IPS DF 6.9 (cell line): ENCODE measurements around the gene PRR5L.

Experiments used
- DNase-seq: peaks from one replicate; pipeline ENCODE4 v3.0.0-alpha.2; 2013; ENCODE audit warnings: low read depth, low spot score
- H3K27ac ChIP-seq: one replicate; pipeline ENCODE4 v1.5.1; 2013; ENCODE audit warnings: low read length, control low read depth
- H3K27me3 ChIP-seq: 2 replicates; pipeline ENCODE4 v1.6.1; 2013; ENCODE audit warnings: mild to moderate bottlenecking, low read length; ENCODE audit not compliant: control insufficient read depth, insufficient read depth
- H3K36me3 ChIP-seq: 2 replicates; pipeline ENCODE4 v1.6.1; 2013; ENCODE audit warnings: low read length; ENCODE audit not compliant: control insufficient read depth, insufficient read depth
- H3K4me1 ChIP-seq: 2 replicates; pipeline ENCODE4 v1.6.1; 2013; ENCODE audit warnings: low read length; ENCODE audit not compliant: control insufficient read depth, insufficient read depth
- H3K4me3 ChIP-seq: 2 replicates; pipeline ENCODE4 v1.5.1; 2013; ENCODE audit warnings: mild to moderate bottlenecking, low read length
- H3K9me3 ChIP-seq: 2 replicates; pipeline ENCODE4 v1.6.1; 2013; ENCODE audit warnings: low read length, inconsistent platforms; ENCODE audit not compliant: control insufficient read depth, insufficient read depth
- WGBS: extraction: QIAGEN DNeasy Blood & Tissue Kit; methylation state at CpG from one replicate; pipeline ENCODE4 v1.1.7; 2013; ENCODE audit warnings: mixed read lengths, missing lambda C conversion rate; ENCODE audit not compliant: insufficient read length, insufficient coverage; 5-methylcytosine and 5-hydroxymethylcytosine counted together

Gene PRR5L

DNA sequence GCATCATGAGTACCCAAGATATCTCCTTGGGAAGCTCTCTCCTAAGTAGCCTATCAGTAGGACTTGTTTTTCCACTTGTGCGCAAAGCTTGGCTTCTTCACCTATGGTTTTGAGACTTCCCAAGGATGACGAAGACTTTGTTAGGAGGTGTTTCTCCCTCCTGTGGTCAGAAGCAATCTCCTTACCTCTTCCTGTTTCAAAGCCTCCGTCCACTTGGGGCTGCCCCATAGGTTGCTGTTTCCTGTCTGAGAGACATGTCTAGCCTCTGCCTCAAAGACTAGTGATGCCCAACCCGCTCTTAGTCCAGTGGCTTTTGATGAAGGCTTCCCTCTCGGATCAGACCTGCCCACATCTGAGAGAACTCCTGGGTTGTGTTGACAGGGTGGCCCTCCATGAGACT, 121.1 kb downstream of the PRR5L start:
- Histone ChIP-seq H3K4me1 (no peaks in the 10 kb centered on the region), H3K36me3 (no peaks in the 10 kb centered on the region), H3K9me3 (no peaks in the 10 kb centered on the region), H3K27ac (no peak overlapping the region), H3K4me3 (no peak overlapping the region), H3K27me3 (no peaks in the 10 kb centered on the region)
- DNase-seq, result no peak
- WGBS, result no CpG with 5 or more reads among the region's 5 CpGs

DNA sequence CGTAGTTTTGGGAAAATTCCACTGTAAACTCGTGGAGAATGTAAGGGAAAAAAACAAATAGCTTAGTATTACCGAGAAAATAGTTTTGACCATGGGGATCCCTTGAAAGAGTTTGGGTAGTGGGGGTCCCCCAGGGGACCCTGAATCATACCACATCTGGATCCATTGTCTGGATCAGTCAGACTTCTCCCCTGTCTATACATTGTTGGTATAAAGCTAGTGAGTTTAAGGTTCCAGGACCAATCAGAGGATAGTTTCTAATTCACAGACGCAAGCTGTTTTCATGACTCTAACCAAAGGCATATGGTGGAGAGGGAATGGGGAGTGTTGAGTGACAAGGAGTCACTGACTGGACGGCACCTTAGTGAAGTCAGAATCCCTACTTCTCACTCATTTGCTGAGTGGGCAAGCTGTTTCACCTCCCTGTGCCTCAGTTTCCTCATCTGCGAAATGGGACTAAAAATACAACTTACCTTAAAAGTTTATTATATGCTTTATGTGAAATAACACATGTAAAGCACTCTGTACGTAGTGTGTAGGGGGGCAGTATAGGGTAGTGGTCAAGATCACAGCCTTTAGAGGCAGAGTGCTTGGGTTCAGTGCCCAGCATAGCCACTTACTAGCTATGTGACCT, 123.8 kb downstream of the PRR5L start:
- Histone ChIP-seq H3K4me1 (no peaks in the 10 kb centered on the region), H3K36me3 (no peaks in the 10 kb centered on the region), H3K27ac (no peak overlapping the region), H3K9me3 (no peaks in the 10 kb centered on the region), H3K27me3 (no peaks in the 10 kb centered on the region), H3K4me3 (no peak overlapping the region)
- WGBS, result no CpG with 5 or more reads among the region's 7 CpGs
- no peak for DNase-seq

DNA sequence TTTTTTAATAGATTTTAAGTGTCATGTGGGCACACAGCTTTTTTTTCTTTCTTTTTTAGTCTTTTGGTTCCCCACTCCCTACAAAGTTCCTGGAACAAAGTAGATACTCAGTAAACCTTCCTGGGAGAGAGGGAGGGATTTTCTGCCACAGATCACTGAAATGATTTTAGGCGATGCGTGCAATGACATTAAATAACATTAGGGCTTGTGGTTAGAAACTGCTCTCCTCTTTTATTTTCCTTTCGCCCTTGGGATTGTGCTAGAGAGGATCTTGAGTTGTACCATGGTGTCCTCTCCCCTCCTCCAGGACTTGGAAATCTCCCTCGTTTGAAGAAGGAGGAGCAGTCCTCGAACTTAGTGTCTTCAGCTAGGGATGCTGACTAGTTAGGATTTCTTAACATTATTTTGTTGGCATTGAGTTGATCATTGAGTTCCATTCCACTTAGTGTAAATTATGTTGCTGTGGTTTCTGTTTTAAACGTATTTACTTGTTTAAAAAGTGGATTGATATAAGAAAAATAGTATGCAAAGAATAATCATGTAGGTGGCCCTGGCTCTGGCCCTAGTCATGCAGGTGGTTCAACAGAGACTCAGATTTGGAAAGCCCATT, 125.6 kb downstream of the PRR5L start:
- WGBS, result 100% methylated on average over 1 of the region's 6 CpGs
- Histone ChIP-seq H3K4me1 (no peaks in the 10 kb centered on the region), H3K9me3 (no peaks in the 10 kb centered on the region), H3K27ac (no peak overlapping the region), H3K36me3 (no peaks in the 10 kb centered on the region), H3K27me3 (no peaks in the 10 kb centered on the region), H3K4me3 (no peak overlapping the region)
- DNase-seq, result no peak

DNA sequence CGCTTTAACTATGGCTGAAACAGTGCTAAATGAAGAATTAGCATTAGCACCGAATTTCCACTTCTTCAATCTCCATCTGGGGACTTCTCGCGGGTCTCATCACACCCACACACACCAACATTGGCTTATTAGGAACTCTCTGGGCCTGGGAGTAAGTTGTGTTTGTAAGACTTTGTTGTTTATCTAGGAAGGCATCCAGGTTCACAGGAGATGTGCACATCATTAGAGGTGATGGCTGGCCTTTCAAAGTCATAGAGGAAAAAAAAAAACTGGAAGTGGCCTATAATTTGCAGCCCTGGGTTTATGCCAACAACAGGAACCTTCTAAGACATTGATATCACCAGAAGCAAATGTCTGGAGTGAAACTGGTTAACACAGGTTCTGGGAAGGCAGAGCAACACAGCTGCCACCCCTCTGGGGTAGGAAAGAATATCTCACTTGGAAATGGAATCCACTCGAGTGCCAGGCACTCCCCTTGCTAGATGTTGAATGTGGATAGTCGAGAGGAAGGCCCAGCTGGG, 129.5 kb downstream of the PRR5L start:
- Histone ChIP-seq H3K27me3 (no peaks in the 10 kb centered on the region), H3K4me3 (no peak overlapping the region), H3K36me3 (no peaks in the 10 kb centered on the region), H3K4me1 (no peaks in the 10 kb centered on the region), H3K27ac (no peak overlapping the region), H3K9me3 (no peaks in the 10 kb centered on the region)
- no peak for DNase-seq
- whole genome bisulfite sequencing, result no CpG with 5 or more reads among the region's 6 CpGs

- WGBS, result no CpG with 5 or more reads among the region's 4 CpGs
- Histone ChIP-seq H3K27ac (no peak overlapping the region), H3K4me1 (no peaks in the 10 kb centered on the region)
These were observed 130.2 kb downstream of the PRR5L start for GRCh38 chr11:36426226-36426848.

GRCh38 chr11:36427079-36427478, 131.0 kb downstream of the PRR5L start:
- H3K9me3 ChIP-seq, result no peaks in the 10 kb centered on the region
- DNase-seq, result no peak
- no peaks in the 10 kb centered on the region for H3K36me3 ChIP-seq
- WGBS, result no CpG with 5 or more reads among the region's 4 CpGs
- no peak overlapping the region for H3K4me3 ChIP-seq
- H3K27ac ChIP-seq, result no peak overlapping the region
- no peaks in the 10 kb centered on the region for H3K27me3 ChIP-seq
- H3K4me1 ChIP-seq, result no peaks in the 10 kb centered on the region

More at GRCh38 chr11:36426226-36426848, 130.2 kb downstream of the PRR5L start:
- H3K9me3 ChIP-seq, result no peaks in the 10 kb centered on the region
- H3K27me3 ChIP-seq, result no peaks in the 10 kb centered on the region
- DNase-seq, result no peak
- H3K4me3 ChIP-seq, result no peak overlapping the region
- H3K36me3 ChIP-seq, result no peaks in the 10 kb centered on the region

GRCh38 chr11:36427876-36428275, 131.8 kb downstream of the PRR5L start:
- Histone ChIP-seq H3K36me3 (no peaks in the 10 kb centered on the region), H3K4me3 (no peak overlapping the region), H3K27me3 (no peaks in the 10 kb centered on the region), H3K4me1 (no peaks in the 10 kb centered on the region), H3K27ac (no peak overlapping the region), H3K9me3 (no peaks in the 10 kb centered on the region)
- no peak for DNase-seq
- WGBS, result no CpG with 5 or more reads among the region's 3 CpGs

GRCh38 chr11:36431429-36432092, 135.5 kb downstream of the PRR5L start:
- Histone ChIP-seq H3K27me3 (no peaks in the 10 kb centered on the region), H3K27ac (no peak overlapping the region), H3K36me3 (no peaks in the 10 kb centered on the region), H3K4me3 (no peak overlapping the region), H3K9me3 (no peaks in the 10 kb centered on the region), H3K4me1 (no peaks in the 10 kb centered on the region)
- no peak for DNase-seq
- no CpG with 5 or more reads among the region's 11 CpGs for WGBS

GRCh38 chr11:36432093-36432469, 136.0 kb downstream of the PRR5L start:
- no CpG with 5 or more reads among the region's 2 CpGs for WGBS
- no peak for DNase-seq

GRCh38 chr11:36432738-36433137, 136.7 kb downstream of the PRR5L start:
- no peaks in the 10 kb centered on the region for H3K36me3 ChIP-seq
- no peaks in the 10 kb centered on the region for H3K9me3 ChIP-seq
- no peaks in the 10 kb centered on the region for H3K4me1 ChIP-seq
- DNase-seq, result no peak
- H3K4me3 ChIP-seq, result no peak overlapping the region
- no CpG with 5 or more reads among the region's 4 CpGs for WGBS
- H3K27me3 ChIP-seq, result no peaks in the 10 kb centered on the region
- H3K27ac ChIP-seq, result no peak overlapping the region

More at GRCh38 chr11:36432093-36432469, 136.0 kb downstream of the PRR5L start:
- no peak overlapping the region for H3K27ac ChIP-seq
- H3K36me3 ChIP-seq, result no peaks in the 10 kb centered on the region
- H3K27me3 ChIP-seq, result no peaks in the 10 kb centered on the region
- H3K4me1 ChIP-seq, result no peaks in the 10 kb centered on the region
- H3K9me3 ChIP-seq, result no peaks in the 10 kb centered on the region
- H3K4me3 ChIP-seq, result no peak overlapping the region
